IMR-90 (cell line): Measurements from ENCODE around the gene ANKDD1A. TPM values are rescaled to one million over a fixed set of nuclear protein-coding genes. Genes with fewer than 3 reads are reported as not detected.
A peak's percentile ranks its signal among the peaks of the same experiment; 100 is the strongest.

ENCODE experiments used
- ATAC-seq: fragments of 200-7000 bp; cut with Tn5 transposase; 2 replicates; pipeline ENCODE4 v1.9.1; 2020; ENCODE audit warnings: low read depth, mild to moderate bottlenecking, moderate library complexity
- BruUV-seq: library from RNA; stranded (reverse); fragments of 400-500 nt; replicated peaks from 2 replicates; lab custom pipeline; 2021; lab: Mats Ljungman, UMichigan
- CTCF ChIA-PET: fragments of 300-600 bp; formaldehyde crosslinking; extraction: SDS; loops from one replicate; lab custom pipeline; 2021; ENCODE audit warnings: antibody characterized with exemption; lab: Yijun Ruan, JAX
- POLR2A ChIA-PET: fragments of 300-600 bp; sonication (Branson Sonifier 250); formaldehyde crosslinking; loops from one replicate; lab custom pipeline; 2022; ENCODE audit warnings: antibody characterized with exemption; ENCODE audit not compliant: unreplicated experiment; lab: Charles Lee
- DNase-seq: peaks from one replicate; pipeline ENCODE4 v3.0.0; 2013
- H2AFZ ChIP-seq: replicated peaks from 2 replicates; pipeline ENCODE3; 2013; ENCODE audit warnings: low read length, mild to moderate bottlenecking; ENCODE audit not compliant: poor library complexity
- H2AK5ac ChIP-seq: 2 replicates; pipeline ENCODE4 v1.6.1; 2013; ENCODE audit warnings: low read depth, low read length, inconsistent platforms
- H2AK9ac ChIP-seq: replicated peaks from 2 replicates; pipeline ENCODE3; 2013; ENCODE audit warnings: mild to moderate bottlenecking, low read depth, low read length, moderate library complexity; ENCODE audit not compliant: poor library complexity
- H2BK120ac ChIP-seq: 2 replicates; pipeline ENCODE4 v1.6.1; 2013; ENCODE audit warnings: low read depth, low read length, inconsistent platforms
- H2BK15ac ChIP-seq: 3 replicates; pipeline ENCODE4 v1.6.1; 2013; ENCODE audit warnings: low read depth, low read length, inconsistent platforms
- H2BK20ac ChIP-seq: 2 replicates; pipeline ENCODE4 v1.6.1; 2013; ENCODE audit warnings: low read depth, mild to moderate bottlenecking, inconsistent platforms, low read length, moderate library complexity
- H2BK5ac ChIP-seq: 2 replicates; pipeline ENCODE4 v1.6.1; 2013; ENCODE audit warnings: mild to moderate bottlenecking, low read depth, low read length, inconsistent platforms; ENCODE audit not compliant: poor library complexity, severe bottlenecking
- H3K14ac ChIP-seq: replicated peaks from 2 replicates; pipeline ENCODE4 v1.6.1; 2013; ENCODE audit warnings: low read depth, low read length, inconsistent platforms
- H3K18ac ChIP-seq: 2 replicates; pipeline ENCODE4 v1.6.1; 2013; ENCODE audit warnings: low read depth, low read length, control low read depth
- H3K23ac ChIP-seq: 2 replicates; pipeline ENCODE4 v1.6.1; 2013; ENCODE audit warnings: low read depth, low read length, inconsistent platforms
- H3K27ac ChIP-seq: 2 replicates; pipeline ENCODE4 v1.5.1; 2013; ENCODE audit warnings: mild to moderate bottlenecking, control low read depth, low read length; ENCODE audit not compliant: insufficient read depth
- H3K27me3 ChIP-seq: 2 replicates; pipeline ENCODE4 v1.6.1; 2013; ENCODE audit warnings: low read length; ENCODE audit not compliant: control insufficient read depth, insufficient read depth
- H3K36me3 ChIP-seq: 2 replicates; pipeline ENCODE4 v1.6.1; 2013; ENCODE audit warnings: low read length, mixed read lengths; ENCODE audit not compliant: control insufficient read depth, insufficient read depth
- H3K4ac ChIP-seq: 2 replicates; pipeline ENCODE4 v1.6.1; 2013; ENCODE audit warnings: low read depth, low read length, inconsistent platforms
- H3K4me1 ChIP-seq: 2 replicates; pipeline ENCODE4 v1.6.1; 2013; ENCODE audit warnings: low read length, mixed read lengths; ENCODE audit not compliant: control insufficient read depth, insufficient read depth
- H3K4me2 ChIP-seq: 2 replicates; pipeline ENCODE4 v1.6.1; 2013; ENCODE audit warnings: low read depth, mild to moderate bottlenecking, control low read depth, low read length, moderate library complexity
- H3K4me3 ChIP-seq: 2 replicates; pipeline ENCODE4 v1.5.1; 2013; ENCODE audit warnings: low read depth, mild to moderate bottlenecking, control low read depth, low read length, moderate library complexity; ENCODE audit not compliant: insufficient read depth
- H3K56ac ChIP-seq: 2 replicates; pipeline ENCODE4 v1.6.1; 2013; ENCODE audit warnings: low read length, inconsistent platforms; ENCODE audit not compliant: insufficient read depth; ENCODE audit errors: extremely low read depth
- H3K79me1 ChIP-seq, 2 experiments: 2 replicates each; pipeline ENCODE4 v1.6.1; 2013; ENCODE audit warnings: low read length in 2 of 2, inconsistent platforms in 1 of 2, low read depth in 1 of 2
- H3K9ac ChIP-seq: 2 replicates; pipeline ENCODE4 v1.6.1; 2013; ENCODE audit warnings: low read depth, low read length, control low read depth
- H3K9me1 ChIP-seq: 2 replicates; pipeline ENCODE4 v1.6.1; 2013; ENCODE audit warnings: low read length, inconsistent platforms; ENCODE audit not compliant: insufficient read depth
- H3K9me3 ChIP-seq: 2 replicates; pipeline ENCODE4 v1.6.1; 2013; ENCODE audit warnings: low read length; ENCODE audit not compliant: control insufficient read depth, insufficient read depth
- H4K20me1 ChIP-seq: 2 replicates; pipeline ENCODE4 v1.6.1; 2013; ENCODE audit warnings: low read length, inconsistent platforms; ENCODE audit not compliant: insufficient read depth
- H4K5ac ChIP-seq: 2 replicates; pipeline ENCODE4 v1.6.1; 2013; ENCODE audit warnings: mild to moderate bottlenecking, low read depth, low read length, control low read depth
- H4K8ac ChIP-seq, 2 experiments: 2 replicates each; pipeline ENCODE4 v1.6.1; 2013; ENCODE audit warnings: low read depth in 2 of 2, low read length in 2 of 2, control low read depth in 1 of 2, inconsistent platforms in 1 of 2
- H4K91ac ChIP-seq: 2 replicates; pipeline ENCODE4 v1.6.1; 2013; ENCODE audit warnings: low read depth, low read length, inconsistent platforms; ENCODE audit not compliant: insufficient read depth
- BHLHE40 ChIP-seq: fragments of 150-350 bp; IDR thresholded peaks from 2 replicates; pipeline ENCODE4 v1.6.1; 2016; ENCODE audit warnings: mild to moderate bottlenecking, low read depth, low read length
- CHD1 ChIP-seq: IDR thresholded peaks from 2 replicates; pipeline ENCODE4 v1.6.1; 2012; ENCODE audit warnings: low read depth, low read length, improper control_type of control experiment
- SMC3 ChIP-seq: fragments of 150-350 bp; IDR thresholded peaks from 2 replicates; pipeline ENCODE4 v1.6.1; 2016; ENCODE audit warnings: low read depth, mild to moderate bottlenecking, antibody characterized with exemption, low read length, moderate library complexity
- whole genome bisulfite sequencing, 2 experiments: methylation state at CpG; one replicate each; pipeline versions ENCODE4 v1.1.5 to v1.1.7; 2013; ENCODE audit warnings: missing lambda C conversion rate in 2 of 2; ENCODE audit not compliant: insufficient read length in 1 of 2; ENCODE audit errors: extremely low coverage in 2 of 2; 5-methylcytosine and 5-hydroxymethylcytosine counted together
- dilution Hi-C: fragments of 300-500 bp; cut with HindIII; formaldehyde crosslinking; loops from one replicate; pipeline ENCODE4 v1.14.3; 2018; ENCODE audit warnings: low sequenced_read_pairs; ENCODE audit not compliant: unreplicated experiment
- in situ Hi-C: fragments of 300-500 bp; cut with MboI; formaldehyde crosslinking; loops from 3 replicates; pipeline ENCODE4 v1.14.3; 2019; ENCODE audit warnings: low sequenced_read_pairs, inconsistent platforms, mixed read lengths
- intact Hi-C: fragments of 100-400 bp; cut with micrococcal nuclease; formaldehyde crosslinking; loops from 2 replicates; pipeline ENCODE4 v1.10.0; 2022
- polyA plus RNA-seq, 3 experiments: library from polyadenylated mRNA; depleted of rRNA; stranded (reverse); fragments of >200 nt; gene quantifications; 2 replicates each; pipeline ENCODE4 v1.2.3, GENCODE V29; 2012; ENCODE audit warnings: low replicate concordance in 1 of 3
- total RNA-seq: library from RNA; depleted of rRNA; stranded (reverse); fragments of >200 nt; gene quantifications from 2 replicates; pipeline ENCODE4 v1.2.3, GENCODE V29; 2012
- TF ChIP-seq, protein P1 (sequence below): conservative IDR thresholded peaks from 2 replicates; pipeline ENCODE4 v1.5.1; 2012; ENCODE audit warnings: mild to moderate bottlenecking, low read depth, low read length, improper control_type of control experiment

The ANKDD1A gene
- total and polyA plus RNA-seq, 2 of the 4 experiments (the other 2 are of a cell fraction), result 3.6 to 4.9 TPM

DNA sequence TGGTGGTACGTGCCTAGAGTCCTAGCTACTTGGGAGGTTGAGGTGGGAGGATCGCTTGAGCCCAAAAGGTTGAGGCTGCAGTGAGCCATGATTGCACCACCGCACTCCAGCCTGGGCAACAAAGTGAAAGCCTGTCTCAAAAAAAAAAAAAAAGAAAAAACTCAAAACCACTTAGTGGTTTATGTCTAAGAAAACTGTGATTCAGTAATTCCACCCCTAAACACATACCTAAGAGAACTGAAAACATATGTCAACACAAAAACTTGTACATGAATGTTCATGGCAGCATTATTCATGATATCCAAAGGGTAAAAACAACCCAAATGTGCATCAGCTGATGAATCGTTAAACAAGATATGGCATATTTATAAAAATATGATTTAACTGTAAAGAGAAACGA lies 63.7 kb downstream of the ANKDD1A start:
- H4K8ac ChIP-seq, result no peak overlapping the region
- H3K14ac ChIP-seq, result no peak overlapping the region
- no peaks in the 10 kb centered on the region for H3K27me3 ChIP-seq
- peaks cover 49% of the 10 kb centered on the region for H3K36me3 ChIP-seq
- TF ChIP-seq, protein P1, sequence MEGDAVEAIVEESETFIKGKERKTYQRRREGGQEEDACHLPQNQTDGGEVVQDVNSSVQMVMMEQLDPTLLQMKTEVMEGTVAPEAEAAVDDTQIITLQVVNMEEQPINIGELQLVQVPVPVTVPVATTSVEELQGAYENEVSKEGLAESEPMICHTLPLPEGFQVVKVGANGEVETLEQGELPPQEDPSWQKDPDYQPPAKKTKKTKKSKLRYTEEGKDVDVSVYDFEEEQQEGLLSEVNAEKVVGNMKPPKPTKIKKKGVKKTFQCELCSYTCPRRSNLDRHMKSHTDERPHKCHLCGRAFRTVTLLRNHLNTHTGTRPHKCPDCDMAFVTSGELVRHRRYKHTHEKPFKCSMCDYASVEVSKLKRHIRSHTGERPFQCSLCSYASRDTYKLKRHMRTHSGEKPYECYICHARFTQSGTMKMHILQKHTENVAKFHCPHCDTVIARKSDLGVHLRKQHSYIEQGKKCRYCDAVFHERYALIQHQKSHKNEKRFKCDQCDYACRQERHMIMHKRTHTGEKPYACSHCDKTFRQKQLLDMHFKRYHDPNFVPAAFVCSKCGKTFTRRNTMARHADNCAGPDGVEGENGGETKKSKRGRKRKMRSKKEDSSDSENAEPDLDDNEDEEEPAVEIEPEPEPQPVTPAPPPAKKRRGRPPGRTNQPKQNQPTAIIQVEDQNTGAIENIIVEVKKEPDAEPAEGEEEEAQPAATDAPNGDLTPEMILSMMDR, result no peak
- no peak for TF ChIP-seq BHLHE40
- TF ChIP-seq SMC3, result no peak
- TF ChIP-seq CHD1, result no peak
- no peak overlapping the region for H2AK9ac ChIP-seq
- no peaks in the 10 kb centered on the region for H4K20me1 ChIP-seq
- H3K4me3 ChIP-seq, result no peak overlapping the region
- H3K9ac ChIP-seq, result no peak overlapping the region
- peak; percentile 12 for DNase-seq
- H2BK5ac ChIP-seq, result no peak overlapping the region
- H2BK20ac ChIP-seq, result no peak overlapping the region
- no peak overlapping the region for H2AFZ ChIP-seq
- H4K5ac ChIP-seq, result no peak overlapping the region
- no peak overlapping the region for H2BK15ac ChIP-seq
- intact Hi-C loops, result no loop called here
- no TSS peak for BruUV-seq
- dilution Hi-C loops, result no loop called here
- H2BK120ac ChIP-seq, result no peak overlapping the region
- no peaks in the 10 kb centered on the region for H3K9me3 ChIP-seq
- no CpG with 5 or more reads among the region's 5 CpGs for WGBS, 2 experiments
- no peak for ATAC-seq
- POLR2A ChIA-PET, result no interaction called here
- H4K91ac ChIP-seq, result no peak overlapping the region
- no peak overlapping the region for H3K4me2 ChIP-seq
- H3K9me1 ChIP-seq, result no peaks in the 10 kb centered on the region
- CTCF ChIA-PET, result no interaction called here
- no peak overlapping the region for H2AK5ac ChIP-seq
- H3K18ac ChIP-seq, result no peak overlapping the region
- H3K4ac ChIP-seq, result no peak overlapping the region
- peaks cover 2 to 6% of the 10 kb centered on the region in 2 experiments; a peak in 1 of 4 replicates for H3K79me1 ChIP-seq
- no peak overlapping the region for H3K27ac ChIP-seq
- H3K4me1 ChIP-seq, result no peaks in the 10 kb centered on the region
- H3K23ac ChIP-seq, result no peak overlapping the region
- H3K56ac ChIP-seq, result no peak overlapping the region
- in situ Hi-C loops, result no loop called here
